ENCODE results near the gene POMT1. TPM values are rescaled to one million over a fixed set of nuclear protein-coding genes. Genes with fewer than 3 reads are reported as not detected.

POMT1 gene
- total RNA-seq, 4 donors from 2014 or later: 16.6 to 62.0 (median 34.1) TPM

- H3K36me3 ChIP-seq: peaks cover 100% of the 10 kb centered on the region
- 78% methylated on average over 6 of the region's 6 CpGs for WGBS
- no peak overlapping the region for H3K4me3 ChIP-seq
- no peak for DNase-seq (ENCODE audit: low spot score in 2 of 2)
- H3K27ac ChIP-seq: no peak overlapping the region
- no peaks in the 10 kb centered on the region for H3K9me3 ChIP-seq
- TF ChIP-seq CTCF (IDR thresholded peaks at IDR 0.05): no peak
- TF ChIP-seq EP300 (IDR thresholded peaks at IDR 0.05): no peak
- H3K27me3 ChIP-seq: no peaks in the 10 kb centered on the region
- peaks cover under 1% of the 10 kb centered on the region for H3K4me1 ChIP-seq
These were observed 10.6 kb upstream of the POMT1 start for GRCh38 chr9:131492070-131492469.

GRCh38 chr9:131494296-131494870 is 8.3 kb upstream of the POMT1 start:
- H3K27me3 ChIP-seq: no peaks in the 10 kb centered on the region
- H3K27ac ChIP-seq: no peak overlapping the region
- H3K4me3 ChIP-seq: no peak overlapping the region
- no peak for TF ChIP-seq POLR2AphosphoS5 (IDR thresholded peaks at IDR 0.05)
- no peak for TF ChIP-seq POLR2A (IDR thresholded peaks at IDR 0.05)
- TF ChIP-seq CTCF (IDR thresholded peaks at IDR 0.05): no peak
- no peak for TF ChIP-seq EP300 (IDR thresholded peaks at IDR 0.05)
- no peaks in the 10 kb centered on the region for H3K4me1 ChIP-seq
- H3K9me3 ChIP-seq: no peaks in the 10 kb centered on the region
- WGBS: 93% methylated on average over 12 of the region's 22 CpGs
- H3K36me3 ChIP-seq: peaks cover 99% of the 10 kb centered on the region
- no peak for DNase-seq (ENCODE audit: low spot score in 2 of 2)

GRCh38 chr9:131495785-131496184 is 6.9 kb upstream of the POMT1 start:
- Histone ChIP-seq H3K36me3 (peaks cover 90% of the 10 kb centered on the region), H3K9me3 (no peaks in the 10 kb centered on the region), H3K4me3 (no peak overlapping the region), H3K27ac (no peak overlapping the region), H3K4me1 (peaks cover 4% of the 10 kb centered on the region), H3K27me3 (no peaks in the 10 kb centered on the region)
- no peak for TF ChIP-seq POLR2AphosphoS5 (IDR thresholded peaks at IDR 0.05)
- TF ChIP-seq POLR2A (IDR thresholded peaks at IDR 0.05): no peak
- TF ChIP-seq CTCF (IDR thresholded peaks at IDR 0.05): no peak
- TF ChIP-seq EP300 (IDR thresholded peaks at IDR 0.05): no peak
- WGBS: 84% methylated on average over 14 of the region's 22 CpGs
- DNase-seq (ENCODE audit: low spot score in 2 of 2): no peak

GRCh38 chr9:131496844-131497405 is 5.8 kb upstream of the POMT1 start:
- Histone ChIP-seq H3K27ac (no peak overlapping the region), H3K4me1 (peaks cover 16% of the 10 kb centered on the region), H3K4me3 (no peak overlapping the region), H3K36me3 (peaks cover 79% of the 10 kb centered on the region), H3K27me3 (no peaks in the 10 kb centered on the region), H3K9me3 (no peaks in the 10 kb centered on the region)
- DNase-seq (ENCODE audit: low spot score in 2 of 2): no peak
- 80% methylated on average over 9 of the region's 10 CpGs for WGBS
- TF ChIP-seq CTCF (IDR thresholded peaks at IDR 0.05) (no peak), EP300 (IDR thresholded peaks at IDR 0.05) (no peak), POLR2AphosphoS5 (IDR thresholded peaks at IDR 0.05) (no peak), POLR2A (IDR thresholded peaks at IDR 0.05) (no peak)

GRCh38 chr9:131499254-131499767 is 3.4 kb upstream of the POMT1 start:
- TF ChIP-seq CTCF (IDR thresholded peaks at IDR 0.05): no peak
- no peak for TF ChIP-seq POLR2A (IDR thresholded peaks at IDR 0.05)
- TF ChIP-seq POLR2AphosphoS5 (IDR thresholded peaks at IDR 0.05): no peak
- no peak for TF ChIP-seq EP300 (IDR thresholded peaks at IDR 0.05)
- H3K36me3 ChIP-seq: peaks cover 55% of the 10 kb centered on the region

More at GRCh38 chr9:131499254-131499767, 3.4 kb upstream of the POMT1 start:
- Histone ChIP-seq H3K4me1 (peaks cover 33% of the 10 kb centered on the region), H3K9me3 (no peaks in the 10 kb centered on the region), H3K27me3 (no peaks in the 10 kb centered on the region), H3K4me3 (no peak overlapping the region), H3K27ac (no peak overlapping the region)
- no peak for DNase-seq (ENCODE audit: low spot score in 2 of 2)
- 81% methylated on average over 7 of the region's 7 CpGs for WGBS

Measured in suprapubic skin (tissue), 4 donors.